ENCODE measurements around the gene TLCD4. TPM values are rescaled to one million over a fixed set of nuclear protein-coding genes. Genes with fewer than 3 reads are reported as not detected.
"Not testable (repeated sequence)": the region's sequence is repeated elsewhere in the genome, so short reads cannot be mapped to it uniquely, and the experiment has no call there.

TLCD4 gene
- total RNA-seq, 1 donor from 2014 or later = 91.6 TPM

- no peak for DNase-seq (ENCODE audit: low spot score)
- intact Hi-C loops (cut with DNase I) = no loop called here
Observed at GRCh38 chr1:95132762-95133161, 15.6 kb downstream of the TLCD4 start.

GRCh38 chr1:95133687-95134086 is 16.5 kb downstream of the TLCD4 start:
- DNase-seq (ENCODE audit: low spot score) = no peak
- intact Hi-C loops (cut with DNase I) = no loop called here

- no peak for DNase-seq (ENCODE audit: low spot score)
- intact Hi-C loops (cut with DNase I) = no loop called here
Observed at GRCh38 chr1:95138223-95138622, 21.1 kb downstream of the TLCD4 start.

GRCh38 chr1:95139039-95139438 is 21.9 kb downstream of the TLCD4 start:
- no peak for DNase-seq (ENCODE audit: low spot score)

GRCh38 chr1:95140791-95141190 is 23.6 kb downstream of the TLCD4 start:
- DNase-seq (ENCODE audit: low spot score) = no peak
- intact Hi-C loops (cut with DNase I) = no loop called here

More at GRCh38 chr1:95139039-95139438, 21.9 kb downstream of the TLCD4 start:
- intact Hi-C loops (cut with DNase I) = no loop called here

- no peak for DNase-seq (ENCODE audit: low spot score)
- intact Hi-C loops (cut with DNase I) = no loop called here
Observed at GRCh38 chr1:95145493-95145892, 28.3 kb downstream of the TLCD4 start.

- DNase-seq (ENCODE audit: low spot score) = no peak
- intact Hi-C loops (cut with DNase I) = no loop called here
Observed at GRCh38 chr1:95146637-95147036, 29.5 kb downstream of the TLCD4 start.

- intact Hi-C loops (cut with DNase I) = no loop called here
- DNase-seq (ENCODE audit: low spot score) = no peak
Observed at GRCh38 chr1:95154096-95154495, 36.9 kb downstream of the TLCD4 start.

GRCh38 chr1:95165569-95165968 is 48.4 kb downstream of the TLCD4 start:
- DNase-seq (ENCODE audit: low spot score); intact Hi-C loops (cut with DNase I): not testable (repeated sequence)

Other genes starting within 250 kb of the TLCD4 start
- 106 TPM for gene CNN3, start 190.2 kb upstream of the TLCD4 start, total RNA-seq
- gene ALG14, start 44.4 kb upstream of the TLCD4 start, total RNA-seq = 4.7 TPM
- 24.8 TPM for gene RWDD3, start 116.9 kb downstream of the TLCD4 start, total RNA-seq

Data from cardiac septum (tissue), 1 donor.